HG03571 (cell line): ENCODE measurements around the gene NUP210.
"Not testable (repeated sequence)": the region's sequence is repeated elsewhere in the genome, so short reads cannot be mapped to it uniquely, and the experiment has no call there.

ENCODE experiments used
- ATAC-seq: cut with Tn5 transposase; IDR thresholded peaks from one replicate; pipeline ENCODE4 v1.9.1; 2021; ENCODE audit not compliant: unreplicated experiment

NUP210 gene

DNA sequence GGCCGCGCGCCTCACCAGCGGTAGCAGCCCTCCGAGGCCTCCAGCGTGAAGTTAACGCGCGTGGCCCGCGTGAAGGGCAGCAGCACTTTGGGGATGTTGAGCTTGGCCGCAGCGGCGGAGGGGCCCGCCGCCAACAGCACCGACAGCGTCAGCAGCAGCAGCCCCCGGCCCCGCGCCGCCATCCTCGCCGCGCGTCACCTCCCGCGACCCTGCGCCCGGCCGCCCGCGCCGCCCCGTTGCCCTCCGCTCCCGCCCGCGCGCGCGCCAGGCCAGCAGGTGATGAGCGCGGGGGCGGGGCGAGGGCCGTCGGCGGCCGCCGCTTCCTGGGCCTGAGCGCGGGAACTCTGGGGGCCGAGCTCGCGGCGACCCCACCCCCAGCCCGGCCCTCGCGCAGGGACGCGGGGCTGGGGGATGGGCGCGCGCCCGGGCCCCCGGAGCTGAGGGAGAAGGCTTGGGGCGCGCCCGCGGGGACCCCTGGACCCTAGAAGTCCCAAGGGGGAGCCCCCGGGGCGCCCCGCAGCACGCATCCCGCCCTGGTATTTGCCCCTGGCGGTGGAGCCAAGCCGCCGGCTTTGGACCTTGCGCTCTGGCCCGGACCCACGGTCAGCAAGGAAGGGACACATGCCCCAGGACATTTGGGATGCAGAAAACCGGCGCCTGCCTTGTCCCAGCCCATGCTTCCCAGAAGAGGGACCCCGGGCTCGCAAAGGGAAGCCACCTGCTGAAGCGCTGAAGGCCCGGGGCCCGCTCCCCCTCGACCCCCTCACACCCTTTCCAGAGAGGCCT is at the start of gene NUP210:
Gene NUP210 (minus strand): TSS at position 278 of the 786 bp plus-strand sequence. CDS start 96 bp downstream, at position 182.
- peak; percentile 48 for ATAC-seq

DNA sequence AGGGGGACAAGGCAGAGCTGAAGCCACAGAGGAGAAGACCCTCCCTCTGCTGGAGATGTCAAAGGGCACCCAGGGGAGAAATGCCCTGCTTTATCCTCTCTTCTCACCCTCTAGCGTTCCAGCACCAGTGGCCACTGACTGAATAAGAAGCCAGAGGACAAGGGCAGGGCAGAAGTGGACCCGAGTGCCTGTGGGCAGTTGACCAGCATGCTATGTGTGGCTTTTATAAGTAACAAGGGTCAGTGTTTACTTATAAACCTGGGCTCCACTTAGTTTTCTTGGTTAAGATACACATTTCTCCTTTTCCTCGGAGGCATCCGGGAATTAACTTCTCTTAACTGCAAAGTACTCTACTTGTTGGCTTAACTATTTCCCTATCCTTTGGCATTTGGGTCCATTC is 46.7 kb upstream of the NUP210 start:
- no peak for ATAC-seq

DNA sequence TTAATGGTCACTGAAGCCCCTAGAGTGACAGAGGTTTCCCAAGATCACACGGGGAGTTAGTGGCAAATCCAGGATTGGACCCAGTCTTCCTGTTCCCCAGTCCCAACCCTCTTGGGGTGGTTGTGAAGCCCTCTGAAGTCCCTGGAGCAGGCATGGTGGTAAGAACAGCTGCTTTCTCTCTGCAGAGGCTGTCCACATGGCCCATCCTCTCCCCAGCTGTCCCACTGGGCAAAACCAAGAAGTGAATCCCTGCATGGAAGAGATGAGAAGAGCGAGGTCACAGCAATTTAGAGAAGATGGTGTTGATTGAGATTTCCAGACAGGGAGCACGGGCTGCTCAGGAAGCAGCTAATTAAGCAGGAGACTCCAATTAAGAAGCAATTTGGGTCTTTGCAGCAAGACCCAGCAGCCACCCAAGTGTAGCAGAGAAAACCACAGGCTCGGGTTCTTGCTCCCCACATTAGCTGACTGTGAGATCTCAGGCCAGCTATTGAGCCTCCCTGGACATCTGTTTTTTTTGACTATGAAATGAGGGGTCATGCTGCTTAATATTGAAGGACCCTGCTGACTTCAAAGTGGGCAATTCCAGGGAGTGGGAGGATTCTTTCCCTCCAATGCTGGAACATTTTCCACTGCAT is 45.2 kb upstream of the NUP210 start:
- no peak for ATAC-seq

DNA sequence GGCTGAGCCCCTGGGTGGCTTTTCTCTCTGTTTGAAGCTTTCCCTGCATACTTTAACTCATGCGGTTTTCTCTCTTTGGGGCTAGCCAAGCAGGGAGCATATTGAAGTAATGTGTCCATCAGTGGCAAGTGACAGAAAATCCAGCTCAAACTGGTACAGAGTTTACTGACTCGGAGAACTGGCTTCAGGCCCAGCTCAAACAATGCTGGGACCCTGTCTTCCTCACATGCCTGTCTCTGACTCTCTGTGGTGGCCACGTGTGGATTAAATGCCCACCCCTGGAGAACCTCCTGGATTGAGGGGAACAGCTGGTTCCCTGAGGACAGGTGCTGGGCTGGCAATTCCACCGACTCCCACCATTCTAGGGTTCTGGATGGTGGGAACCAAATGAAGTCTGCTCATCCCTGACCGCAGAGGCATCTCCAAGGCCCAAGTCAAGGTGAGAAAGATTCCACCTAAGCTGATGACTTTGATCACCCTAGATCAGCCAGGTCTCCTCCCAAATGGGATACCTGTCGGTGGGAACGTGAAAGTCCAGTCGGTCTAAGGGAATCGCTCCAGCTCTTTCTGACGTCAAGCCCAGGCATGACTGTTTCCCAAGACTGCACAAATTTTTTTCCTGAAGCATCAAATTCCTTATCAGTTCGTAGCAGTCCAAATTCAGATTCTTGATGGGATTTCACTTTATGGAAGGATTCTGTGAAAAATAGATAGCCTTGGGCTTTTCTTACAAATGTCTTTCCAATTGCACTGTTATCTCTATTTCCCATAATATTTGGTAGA is 43.7 kb upstream of the NUP210 start:
- no peak for ATAC-seq

DNA sequence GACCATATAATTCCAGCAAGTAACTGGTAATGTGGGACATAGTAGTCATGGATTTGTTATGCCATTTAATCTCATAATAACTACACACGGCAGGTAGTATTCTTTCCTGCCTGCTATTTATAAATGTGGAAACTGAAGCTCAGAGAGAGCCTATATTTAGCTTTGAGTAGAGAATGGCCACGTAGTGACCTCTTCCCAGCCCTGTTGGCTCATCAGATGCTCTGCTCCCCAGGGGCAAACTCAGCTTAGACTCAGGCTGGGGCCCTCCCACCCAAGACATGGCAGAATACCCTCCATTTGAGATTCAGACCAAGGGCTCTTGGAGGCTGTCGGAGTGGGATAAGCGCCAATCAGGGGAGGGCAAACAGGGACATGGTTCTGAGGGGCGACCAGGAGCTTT is 42.7 kb upstream of the NUP210 start:
- no peak for ATAC-seq

DNA sequence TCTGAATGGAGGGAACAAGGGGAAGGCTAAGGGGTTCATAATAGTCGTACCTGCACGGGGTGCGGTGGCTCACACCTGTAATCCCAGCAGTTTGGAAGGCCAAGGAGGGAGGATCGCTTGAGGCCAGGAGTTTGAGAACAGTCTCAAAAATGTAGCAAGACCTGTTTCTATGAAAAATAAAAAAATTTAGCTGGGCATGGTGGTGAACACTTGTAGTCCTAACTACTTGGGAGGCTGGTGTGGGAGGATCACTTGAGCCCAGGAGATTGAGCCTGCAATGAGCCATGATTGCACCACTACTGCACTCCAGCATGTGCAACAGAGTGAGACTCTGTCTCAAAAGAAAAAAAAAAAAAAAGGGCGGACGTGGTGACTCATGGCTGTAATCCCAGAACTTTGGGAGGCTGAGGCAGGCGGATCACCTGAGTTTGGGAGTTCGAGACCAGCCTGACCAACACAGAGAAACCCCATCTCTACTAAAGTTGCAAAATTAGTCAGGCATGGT is 42.1 kb upstream of the NUP210 start:
- ATAC-seq: no peak

- ATAC-seq: no peak
Measured at GRCh38 chr3:13461169-13462124, 41.3 kb upstream of the NUP210 start.

- no peak for ATAC-seq
Measured at GRCh38 chr3:13460341-13460736, 40.2 kb upstream of the NUP210 start.

DNA sequence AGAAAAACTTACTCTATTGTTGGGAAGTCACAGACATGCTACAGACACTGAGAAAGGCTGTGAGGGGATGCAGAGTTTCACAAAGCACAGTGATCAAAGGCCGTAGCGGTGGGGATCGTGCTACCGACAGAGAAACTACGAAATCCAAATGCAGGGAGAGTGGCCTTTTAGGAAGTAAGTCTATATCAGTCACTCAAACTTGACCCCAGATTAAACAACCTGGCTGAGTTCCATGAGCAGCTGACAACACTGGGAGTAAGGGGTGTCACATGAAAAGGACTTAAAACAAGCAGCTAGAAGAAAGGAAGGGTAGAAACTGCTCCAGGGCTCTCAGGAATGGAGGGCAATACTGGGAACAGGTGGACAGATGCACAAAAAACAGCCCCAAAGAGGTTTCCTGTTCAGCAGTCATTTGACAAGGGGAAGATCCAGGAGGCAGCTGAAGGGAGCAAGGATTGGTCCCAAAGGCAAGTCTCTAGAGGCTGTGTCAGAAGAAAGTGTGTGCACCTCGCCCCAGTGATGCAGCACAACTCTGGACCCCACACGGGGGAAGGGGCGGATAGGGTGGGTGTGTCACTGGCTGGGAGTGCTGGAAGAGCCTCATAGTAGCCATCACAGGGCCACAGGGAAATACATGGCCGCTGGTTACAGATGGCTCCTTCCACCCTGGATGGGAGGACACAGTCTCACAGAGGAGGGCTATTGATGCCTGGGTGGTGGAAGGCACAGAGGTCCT is 39.7 kb upstream of the NUP210 start:
- no peak for ATAC-seq

GRCh38 chr3:13457593-13457992 is 37.5 kb upstream of the NUP210 start:
- no peak for ATAC-seq

DNA sequence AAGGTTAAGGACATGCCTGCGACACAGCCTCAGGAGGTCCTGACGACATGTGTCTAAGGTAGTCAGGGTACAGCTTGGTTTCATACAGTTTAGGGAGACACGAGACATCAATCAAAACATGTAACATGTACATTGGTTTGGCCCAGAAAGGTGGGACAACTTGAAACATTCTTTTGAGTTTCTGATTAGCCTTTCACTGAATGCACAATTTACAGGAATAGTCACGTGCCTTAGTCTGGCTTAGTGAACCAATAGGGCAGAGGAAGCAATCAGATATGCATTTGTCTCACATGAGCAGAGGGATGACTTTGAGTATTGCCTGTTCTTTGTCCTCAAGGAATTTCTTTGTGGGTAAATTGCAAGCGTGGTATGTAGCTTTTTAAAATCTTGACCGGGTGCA is 35.5 kb upstream of the NUP210 start:
- ATAC-seq: no peak

GRCh38 chr3:13452490-13453335 is 32.6 kb upstream of the NUP210 start:
- ATAC-seq: no peak

- ATAC-seq: peak; percentile 1
Measured at GRCh38 chr3:13451301-13451673, 31.2 kb upstream of the NUP210 start.

- not testable (repeated sequence) for ATAC-seq
Measured at GRCh38 chr3:13442882-13443281, 22.8 kb upstream of the NUP210 start.

DNA sequence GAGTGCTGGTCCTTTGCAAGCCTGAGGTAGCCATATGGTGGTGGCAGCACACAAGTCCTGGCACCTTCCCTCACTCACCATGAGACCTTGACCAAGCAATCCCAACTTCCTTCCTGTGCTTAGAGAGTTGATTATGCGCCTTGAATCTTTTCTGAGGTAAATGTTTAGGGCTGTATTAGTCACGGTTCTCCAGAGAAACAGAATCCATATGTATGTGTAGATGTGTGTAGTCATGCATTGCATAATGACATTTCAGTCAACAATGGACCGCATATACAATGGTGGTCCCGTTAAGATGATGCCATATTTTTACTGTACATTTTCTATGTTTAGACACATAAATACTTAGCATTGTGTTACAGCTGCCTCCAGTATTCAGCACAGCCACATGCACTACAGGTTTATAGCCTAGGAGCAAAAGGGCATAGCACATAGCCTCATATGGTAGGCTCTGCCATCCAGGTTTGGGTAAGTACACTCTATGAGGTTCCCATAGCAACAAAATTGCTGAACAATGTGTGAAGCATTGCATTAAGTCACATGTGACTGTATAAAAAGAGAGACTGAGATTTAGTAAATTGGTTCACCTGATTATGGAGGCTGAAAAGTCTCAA is 20.2 kb upstream of the NUP210 start:
- no peak for ATAC-seq

DNA sequence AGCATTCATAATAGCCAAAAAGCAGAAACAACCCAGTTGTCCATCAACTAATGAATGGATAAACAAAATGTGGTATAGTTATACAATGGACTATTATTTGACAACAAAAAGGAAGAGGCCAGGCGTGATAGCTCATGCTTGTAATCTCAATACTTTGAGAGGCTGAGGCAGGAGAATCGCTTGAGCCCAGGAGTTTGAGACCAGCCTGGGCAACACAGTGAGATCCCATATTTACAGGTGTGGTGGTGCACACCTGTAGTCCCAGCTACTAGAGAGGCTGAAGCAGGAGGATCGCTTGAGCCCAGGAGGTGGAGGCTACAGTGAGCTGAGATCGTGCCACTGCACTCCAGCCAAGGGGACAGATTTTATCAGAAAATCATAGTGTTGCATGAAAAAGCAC is 16.1 kb upstream of the NUP210 start:
- ATAC-seq: not testable (repeated sequence)

- ATAC-seq: no peak
Measured at GRCh38 chr3:13433912-13434311, 13.8 kb upstream of the NUP210 start.

GRCh38 chr3:13432093-13432492 is 12.0 kb upstream of the NUP210 start:
- ATAC-seq: no peak
